Stimulated activated CD4-positive, alpha-beta T cell treated with anti-CD3 and anti-CD28 coated beads, Interleukin-1b, Interleukin-23, amount 100 ng/mL, for 1 hour (primary cell): Measurements from ENCODE around the gene MIX23.

Source experiments
- DNase-seq, 2 donors: peaks; one replicate each; pipeline ENCODE4 v3.0.0-alpha.2; 2020; ENCODE audit warnings: low read depth in 2 of 2

The MIX23 gene

DNA sequence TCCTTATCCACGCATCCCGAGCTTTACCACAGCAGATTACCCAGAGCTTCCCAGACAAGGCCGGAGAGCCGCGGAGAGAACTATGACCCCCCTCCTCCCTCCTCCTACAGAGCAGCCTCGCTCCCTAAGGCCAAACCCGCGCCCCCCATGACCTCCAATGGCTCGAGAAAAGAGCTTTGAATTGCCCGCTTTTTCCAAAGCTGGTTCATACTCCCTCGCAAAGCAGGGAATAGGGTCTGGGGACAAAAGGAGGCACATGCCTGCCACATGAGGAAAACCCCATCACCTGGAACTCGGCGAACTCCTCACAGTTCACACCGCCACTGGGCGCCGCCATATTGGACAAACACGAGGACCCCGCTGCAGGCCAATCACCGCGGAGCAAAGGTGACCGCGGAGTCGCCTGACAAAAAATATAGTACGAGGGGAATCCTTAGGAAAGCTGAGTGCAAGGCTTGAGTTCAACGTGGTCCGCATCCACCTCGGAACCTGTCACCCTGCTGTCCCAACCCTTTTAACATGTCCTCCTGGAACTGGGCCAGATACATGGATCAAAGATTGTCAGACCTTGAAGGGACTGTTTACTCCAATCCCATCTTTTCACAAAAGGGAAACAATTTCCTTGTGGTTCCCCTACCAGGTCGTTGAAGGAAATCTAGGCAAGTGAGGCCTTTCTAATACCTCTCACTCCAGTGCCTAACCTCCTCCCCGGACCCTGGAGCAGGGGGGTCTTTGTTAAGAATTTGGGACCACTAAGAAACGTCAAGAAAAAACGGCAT lies at the start of gene MIX23:
Gene MIX23 (minus strand): TSS at position 344 of the 779 bp plus-strand sequence. CDS start 7 bp downstream, at position 337.
- peak; percentile 47 to 72 for DNase-seq

DNA sequence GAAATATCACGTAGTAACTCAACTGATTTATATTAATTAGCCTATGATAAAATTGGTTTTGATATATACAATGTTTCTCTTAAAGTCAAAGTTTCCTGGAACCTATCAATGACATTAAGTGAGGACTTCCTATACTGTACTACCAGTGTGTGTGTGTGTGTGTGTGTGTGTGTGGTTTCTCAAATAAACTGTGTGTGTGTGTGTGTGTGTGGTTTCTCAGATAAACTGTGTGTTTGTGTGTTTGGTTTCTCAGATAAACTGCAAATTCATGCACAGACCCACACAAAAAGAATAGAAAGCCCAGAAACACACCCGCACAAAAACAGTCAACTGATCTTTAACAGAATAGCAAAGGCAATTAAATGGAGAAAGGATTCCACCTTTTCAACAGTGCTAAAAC lies 47.3 kb upstream of the MIX23 start:
- no peak for DNase-seq

DNA sequence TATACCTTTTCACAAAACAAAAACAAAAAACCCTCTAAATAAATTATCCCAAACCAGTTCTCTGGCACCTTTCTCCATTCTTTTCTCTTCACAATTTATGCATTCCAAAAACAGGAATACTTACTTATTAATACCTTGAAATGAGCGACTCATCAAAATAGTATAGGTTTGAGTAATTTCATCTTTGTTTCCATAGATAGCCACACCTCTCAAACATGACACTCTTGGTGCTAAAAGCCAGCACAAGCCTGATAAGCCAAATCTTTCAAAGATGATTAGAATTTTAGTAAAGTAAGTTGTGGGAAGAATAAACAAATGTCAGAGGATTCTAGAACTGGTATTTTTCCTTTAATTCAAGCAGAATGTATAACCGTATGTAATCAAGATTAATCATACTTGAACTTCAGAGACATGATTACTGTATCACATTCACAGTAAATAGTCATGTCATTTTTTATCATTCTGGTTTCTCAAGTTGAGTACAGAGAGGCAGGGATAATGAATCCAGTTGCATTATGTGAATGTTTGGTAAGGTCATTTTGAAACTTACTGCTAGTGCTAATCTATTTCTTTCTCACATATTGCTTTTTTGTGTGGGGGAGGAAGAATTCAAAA lies 44.9 kb upstream of the MIX23 start:
- no peak for DNase-seq

DNA sequence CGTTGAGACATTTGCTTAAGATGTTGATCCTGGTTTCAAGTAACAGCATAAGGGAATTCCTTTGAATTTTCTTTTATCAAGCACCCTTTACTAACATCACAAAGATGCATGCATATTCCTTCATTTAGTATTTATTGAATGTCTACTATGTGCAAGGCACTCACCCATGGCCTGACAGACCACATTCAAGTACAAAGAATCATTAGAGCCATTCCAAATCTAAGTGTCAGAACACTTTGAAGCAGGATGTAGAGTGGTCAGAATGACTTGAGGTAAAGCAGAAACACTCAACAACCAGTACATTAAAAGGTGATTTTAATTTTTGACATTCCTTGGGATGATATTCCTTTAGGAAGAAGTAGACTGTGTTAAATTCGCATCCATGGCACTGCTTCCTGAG lies 38.8 kb upstream of the MIX23 start:
- no peak for DNase-seq

DNA sequence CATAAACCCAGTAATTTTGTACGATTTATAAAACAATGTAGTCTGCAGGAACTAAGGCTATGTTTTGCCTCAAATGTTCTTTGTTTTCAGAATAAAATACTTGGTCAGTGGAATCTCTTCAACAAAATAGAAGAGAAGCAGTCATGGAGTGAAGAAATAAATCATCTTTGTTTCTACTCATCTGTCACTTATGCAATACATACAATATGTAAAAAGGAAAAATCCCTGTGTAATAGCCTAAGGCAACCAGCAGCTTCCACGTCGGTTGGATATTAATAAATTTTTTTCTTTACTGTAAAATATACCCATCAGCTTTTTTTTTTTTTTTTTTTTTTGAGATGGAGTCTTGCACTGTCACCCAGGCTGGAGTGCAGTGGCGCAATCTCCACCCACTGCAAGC lies 38.1 kb upstream of the MIX23 start:
- DNase-seq = no peak

DNA sequence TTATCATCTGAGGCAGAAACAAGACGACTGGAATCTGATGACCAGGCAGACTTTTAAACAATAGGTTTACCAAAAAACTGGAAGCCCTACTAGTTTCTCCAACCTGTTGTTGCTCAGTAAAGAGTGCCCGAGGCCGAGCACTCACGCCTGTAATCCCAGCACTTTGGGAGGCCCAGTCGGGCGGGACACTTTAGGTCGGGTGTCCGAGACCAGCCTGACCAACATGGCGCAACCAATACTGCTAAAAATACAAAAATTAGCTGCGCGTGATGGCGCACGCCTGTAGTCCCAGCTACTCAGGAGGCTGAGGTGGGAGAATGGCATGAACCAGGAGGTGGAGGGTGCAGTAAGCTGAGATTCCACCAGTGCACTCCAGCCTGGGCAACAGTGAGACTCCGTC lies 33.9 kb upstream of the MIX23 start:
- DNase-seq = no peak

DNA sequence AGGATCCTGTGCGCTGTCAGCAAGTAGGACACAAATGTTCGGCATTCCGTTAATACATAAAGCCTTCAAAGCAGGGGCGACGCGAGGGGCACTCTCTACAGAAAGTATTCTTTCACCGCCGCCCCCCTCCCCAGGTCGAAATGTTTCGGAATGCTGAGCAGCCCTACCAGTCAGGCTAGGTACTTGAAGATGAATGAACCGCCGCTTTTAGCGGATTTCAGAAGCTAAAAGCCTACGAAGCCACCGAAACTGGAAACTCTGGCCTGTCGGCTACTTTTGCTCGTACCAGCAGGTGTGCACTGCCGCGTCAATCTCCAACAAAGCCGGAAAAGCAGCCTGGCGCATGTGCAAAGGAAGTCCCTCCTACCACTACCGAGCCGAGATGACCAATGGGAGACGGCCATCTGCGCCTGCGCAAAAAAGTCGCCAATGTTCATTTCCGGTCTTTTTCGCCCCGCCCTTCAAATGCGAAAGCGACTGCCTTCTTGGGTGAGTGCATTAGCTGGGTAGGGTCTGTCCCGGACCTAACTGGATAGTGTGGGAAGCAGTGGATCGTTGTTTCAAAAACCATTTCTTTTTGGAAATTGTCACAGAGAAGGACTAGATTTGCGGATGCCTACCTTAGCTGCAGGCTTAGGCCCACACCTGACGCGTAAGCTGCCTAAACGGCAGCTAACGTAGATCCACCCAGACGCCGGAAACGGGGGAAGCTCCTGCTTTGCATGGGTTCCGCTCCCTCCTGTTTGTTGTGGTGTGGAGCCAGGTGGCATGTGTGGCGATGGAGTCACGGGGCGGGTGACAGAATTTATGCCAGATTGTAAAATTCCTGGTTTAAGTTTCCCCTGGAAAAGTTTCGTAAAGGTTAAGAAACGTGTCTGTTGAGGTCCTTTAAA lies 33.0 kb upstream of the MIX23 start, which contains the start of gene WDR5B:
Gene WDR5B (minus strand): TSS at position 301 of the 893 bp plus-strand sequence. CDS start 534 bp downstream, outside the sequence.
- DNase-seq = peak; percentile 95 to 97

DNA sequence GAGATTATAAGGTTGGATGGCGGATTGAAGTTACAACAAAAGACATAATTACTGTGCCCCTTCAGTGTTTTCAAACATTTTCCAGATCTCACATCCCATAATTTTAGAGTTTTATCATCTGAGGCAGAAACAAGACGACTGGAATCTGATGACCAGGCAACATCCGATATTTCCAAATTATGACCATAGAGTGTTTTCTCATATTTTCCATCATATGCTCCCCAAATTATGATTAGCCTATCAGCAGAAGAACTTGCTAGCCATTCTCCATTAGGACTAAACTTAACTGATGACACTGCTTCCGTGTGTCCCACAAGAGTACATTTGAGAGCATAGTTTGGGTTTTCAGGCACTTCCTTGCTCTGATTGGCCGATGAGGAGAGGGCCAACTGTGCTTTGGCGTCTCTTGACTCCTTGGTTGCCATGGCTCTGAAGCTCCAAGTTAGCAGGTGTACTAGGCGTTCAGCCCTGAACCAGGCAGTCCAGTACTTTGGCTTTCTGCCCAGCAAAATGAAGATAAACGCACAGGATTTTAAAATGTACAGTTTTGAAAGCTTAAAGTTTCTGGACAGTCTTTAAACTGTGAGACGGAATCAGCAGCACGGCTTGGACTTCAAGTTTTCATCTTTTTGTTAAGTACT lies 32.2 kb upstream of the MIX23 start:
- no peak for DNase-seq

DNA sequence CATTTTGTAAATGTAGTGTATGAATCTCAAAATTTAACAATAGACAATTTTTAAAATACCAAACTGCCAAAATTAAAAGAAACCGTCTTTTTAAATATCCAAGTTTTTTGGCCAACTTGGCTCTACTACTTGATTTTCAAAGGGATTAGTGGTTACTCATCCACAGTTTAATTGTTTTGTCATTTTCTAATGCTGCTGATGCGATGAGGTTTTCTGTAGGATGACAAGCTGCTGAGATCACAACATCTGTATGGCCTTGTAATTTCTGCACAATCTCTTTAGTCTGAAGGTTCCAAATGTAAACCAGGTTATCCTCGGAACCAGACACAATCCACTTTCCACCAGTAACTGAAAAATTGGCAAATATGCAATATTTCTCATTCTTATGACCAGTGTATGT lies 31.4 kb upstream of the MIX23 start:
- DNase-seq = no peak

DNA sequence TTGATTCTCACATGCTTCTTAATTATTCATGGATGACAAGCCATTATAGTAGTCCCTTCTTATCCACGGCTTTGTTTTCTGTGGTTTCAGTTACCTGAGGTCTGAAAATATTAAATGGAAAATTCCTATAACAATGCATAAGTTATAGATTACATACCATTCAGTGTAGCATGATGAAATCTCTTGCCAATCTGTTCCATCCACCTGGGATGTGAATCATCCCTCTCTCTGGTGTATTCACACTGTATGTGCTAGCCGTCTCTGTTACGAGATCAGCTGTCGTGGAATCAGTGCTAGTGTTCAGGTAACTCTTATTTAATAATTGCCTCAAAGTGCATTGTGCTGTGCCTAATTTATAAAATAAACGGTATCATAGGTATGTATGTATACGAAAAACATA lies 27.6 kb upstream of the MIX23 start:
- no peak for DNase-seq

DNA sequence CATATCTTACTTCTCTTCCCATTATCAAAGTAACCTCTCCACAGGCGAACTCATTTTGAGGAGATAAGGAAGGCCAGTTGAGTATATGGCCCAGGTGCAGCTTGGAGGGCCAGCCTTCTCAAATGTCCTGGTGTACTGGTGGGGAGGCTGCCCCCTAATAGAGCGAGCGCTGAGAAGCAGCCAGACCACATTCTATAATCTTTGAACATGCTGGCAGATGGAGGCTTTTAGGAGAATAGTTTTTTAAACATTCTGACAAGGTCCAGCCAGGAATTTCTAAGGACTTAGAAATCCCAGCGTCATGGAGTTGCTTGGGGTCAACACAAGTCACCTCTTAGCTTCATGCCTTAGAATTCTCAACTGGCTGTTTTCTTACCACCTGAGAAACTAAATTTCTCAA lies 27.1 kb upstream of the MIX23 start:
- no peak for DNase-seq

DNA sequence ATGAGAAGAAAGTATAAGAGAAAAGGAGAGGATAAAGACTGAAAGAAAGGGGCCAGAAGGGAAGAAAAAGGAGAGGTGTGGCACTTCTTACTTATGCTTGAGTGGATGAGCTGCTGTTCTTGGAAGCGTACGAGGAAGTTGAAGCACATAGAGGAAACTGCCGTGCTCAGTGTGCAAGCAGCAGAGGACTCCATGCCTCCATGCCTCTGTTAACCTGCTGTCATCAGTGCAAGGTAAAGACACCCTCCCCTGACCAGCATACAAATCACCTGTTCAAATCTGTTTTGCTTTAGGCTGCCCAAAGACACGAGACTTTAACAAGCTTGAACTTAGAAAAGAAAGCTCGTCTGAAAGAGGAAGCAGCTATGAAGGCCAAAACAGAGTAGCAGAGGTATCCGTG lies 26.4 kb upstream of the MIX23 start:
- DNase-seq = no peak

DNA sequence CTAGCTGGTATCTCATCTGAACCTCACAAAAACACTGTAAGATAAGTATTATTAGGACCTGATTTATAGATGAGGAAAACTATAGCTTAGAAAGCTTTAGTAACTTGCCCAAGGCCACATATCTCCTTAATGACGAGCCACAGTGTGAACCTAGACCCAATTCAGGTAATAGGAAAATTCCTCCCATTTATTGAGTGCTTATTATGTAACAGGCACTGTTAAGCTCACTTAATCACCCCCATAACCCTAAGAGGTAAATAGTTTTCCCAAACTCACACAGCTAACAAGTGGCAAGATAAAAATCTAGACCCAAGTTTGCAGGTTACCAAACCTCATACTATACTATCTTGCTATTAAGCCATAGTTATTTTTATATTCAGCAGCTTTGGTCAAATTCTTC lies 24.9 kb upstream of the MIX23 start:
- no peak for DNase-seq

DNA sequence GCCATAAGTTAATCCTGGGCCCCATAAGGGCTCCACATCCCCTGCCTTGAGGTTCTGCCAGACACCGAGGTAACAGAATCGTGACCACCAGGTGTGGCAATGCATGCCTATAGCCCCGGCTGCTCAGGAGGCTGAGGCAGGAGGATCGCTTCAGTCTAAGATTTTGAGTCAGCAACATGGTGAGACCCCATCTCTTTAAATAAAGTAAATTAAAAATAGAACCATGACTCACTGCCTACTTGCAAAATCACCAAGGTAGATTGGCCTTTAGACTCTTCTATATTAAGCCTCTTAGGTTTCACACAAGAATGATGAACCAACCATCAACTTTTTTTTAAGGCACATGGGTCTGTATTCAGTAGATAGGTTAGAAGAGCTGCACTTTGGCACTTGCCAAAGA lies 23.2 kb upstream of the MIX23 start:
- DNase-seq = no peak

DNA sequence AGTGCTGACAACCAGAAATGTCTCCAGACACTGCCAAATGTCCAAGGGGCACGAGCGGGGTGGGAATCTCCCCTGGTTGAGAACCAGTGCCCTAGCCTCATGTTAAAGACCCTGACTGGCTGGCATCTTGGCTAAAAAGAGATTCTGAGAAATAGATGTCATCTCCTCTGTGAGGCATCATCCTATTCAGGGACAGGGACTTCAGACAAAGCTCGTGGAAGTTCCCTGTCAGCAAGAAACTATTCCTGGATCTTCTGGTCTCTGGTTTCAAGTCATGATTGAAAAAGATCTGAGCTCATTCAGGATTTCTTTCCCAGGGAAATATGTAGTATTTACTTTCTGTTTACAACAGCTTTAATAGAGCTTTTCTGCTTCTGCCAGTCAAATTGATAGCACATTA lies 22.0 kb upstream of the MIX23 start:
- DNase-seq = no peak

DNA sequence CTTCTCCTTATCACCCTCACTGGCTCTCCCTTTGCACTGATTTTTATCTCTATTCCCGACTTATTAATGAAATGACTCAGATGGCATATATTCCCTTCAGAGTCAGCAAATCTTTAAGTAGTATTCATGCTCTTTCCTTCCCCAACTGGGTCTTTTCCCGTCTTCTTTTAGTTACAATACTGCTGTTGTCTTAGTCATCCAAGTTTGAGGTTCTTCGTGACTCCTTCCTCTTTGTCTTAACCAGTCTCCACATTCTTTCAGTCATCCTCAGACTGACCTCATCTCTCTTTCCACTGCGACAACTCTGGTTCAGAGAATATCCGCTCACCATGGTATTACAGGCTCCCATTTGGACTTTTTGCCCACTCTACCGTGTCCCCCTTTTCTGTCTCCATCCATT lies 20.5 kb upstream of the MIX23 start:
- DNase-seq = no peak

DNA sequence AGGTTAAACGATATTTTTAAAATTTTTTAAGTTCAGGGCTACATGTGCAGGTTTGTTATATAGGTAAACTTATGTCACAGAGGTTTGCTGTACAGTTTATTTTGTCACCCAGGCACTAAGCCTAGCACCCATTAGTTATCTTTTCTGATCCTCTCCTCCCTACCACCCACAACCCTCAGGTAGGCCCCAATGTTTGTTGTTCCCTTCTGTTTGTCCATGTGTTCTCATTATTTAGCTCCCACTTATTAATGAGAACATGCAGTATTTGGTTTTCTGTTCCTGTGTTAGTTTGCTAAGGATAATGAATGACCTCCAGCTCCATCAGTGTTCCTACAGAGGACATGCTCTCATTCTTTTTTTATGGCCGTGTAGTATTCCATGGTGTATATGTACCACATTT lies 15.9 kb upstream of the MIX23 start:
- no peak for DNase-seq

DNA sequence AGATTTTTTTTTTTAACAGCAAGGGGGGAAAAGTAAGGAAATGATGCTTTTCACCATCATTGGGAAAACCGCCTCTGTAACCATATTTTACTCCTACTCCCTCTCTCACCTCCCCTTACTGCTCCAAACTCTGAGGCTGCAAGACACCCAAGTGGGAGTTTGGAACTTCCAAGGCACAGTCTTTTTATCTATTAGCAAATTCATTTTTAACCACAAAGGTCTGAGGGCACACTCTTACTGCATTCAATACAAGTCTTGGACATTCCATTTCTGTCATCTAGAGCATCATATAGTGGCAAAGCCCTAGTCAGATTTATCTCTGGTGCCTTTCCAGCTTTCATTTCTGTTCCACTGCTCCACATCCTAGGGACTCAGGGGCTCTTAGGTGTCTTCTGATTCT lies 14.2 kb upstream of the MIX23 start:
- no peak for DNase-seq

DNA sequence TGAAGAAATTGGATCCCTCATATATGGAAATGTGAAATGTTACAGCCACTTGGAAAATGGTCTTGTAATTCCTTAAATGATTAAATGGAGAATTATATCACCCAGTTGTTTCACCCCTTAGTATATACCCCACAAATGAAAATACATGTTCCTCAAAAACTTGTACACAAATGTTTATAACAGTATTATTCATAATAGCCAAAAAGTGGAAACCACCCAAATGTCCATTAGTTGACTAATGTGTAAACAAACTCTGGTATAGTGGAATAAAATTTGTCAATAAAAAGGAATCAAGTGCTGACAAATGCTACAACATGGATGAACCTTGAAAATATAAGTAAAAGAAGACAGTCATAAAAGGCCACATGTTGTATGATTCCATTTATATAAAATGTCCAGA lies 13.5 kb upstream of the MIX23 start:
- DNase-seq = no peak

DNA sequence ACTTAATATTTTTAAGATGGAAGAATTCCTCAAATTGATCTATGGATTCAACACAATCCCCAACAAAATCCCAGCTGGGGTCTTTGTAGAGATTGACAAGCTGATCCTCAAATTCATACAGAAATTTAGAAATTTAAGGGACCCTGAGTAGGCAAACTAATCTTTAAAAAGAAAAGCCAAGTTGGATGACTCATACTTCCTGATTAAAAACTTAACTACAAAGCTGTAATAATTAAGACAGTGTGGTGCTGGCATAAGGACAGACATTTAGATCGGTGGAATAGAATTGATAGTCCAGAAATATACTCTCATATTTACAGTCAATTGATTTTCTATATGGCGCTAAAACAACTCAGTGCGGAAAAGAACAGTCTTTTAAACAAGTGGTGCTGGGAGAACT lies 12.6 kb upstream of the MIX23 start:
- no peak for DNase-seq

DNA sequence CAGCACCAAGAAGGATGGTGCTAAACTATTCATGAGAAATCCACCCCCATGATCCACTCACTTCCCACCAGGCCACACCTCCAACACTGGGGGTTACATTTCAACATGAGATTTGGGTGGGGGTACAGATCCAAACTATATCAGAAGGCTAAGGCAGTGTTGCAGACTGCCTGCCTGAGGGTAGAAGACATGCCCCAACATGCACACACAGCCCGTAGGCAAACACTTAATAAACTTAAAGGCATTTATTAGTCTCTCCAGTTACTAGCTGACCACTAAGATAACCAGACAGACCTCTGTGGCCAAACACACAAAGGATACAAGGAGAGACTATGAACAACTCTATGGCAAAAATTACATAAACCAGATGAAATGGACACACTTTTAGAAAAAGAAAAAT lies 11.1 kb upstream of the MIX23 start:
- DNase-seq = no peak
